Esophagus squamous epithelium (tissue), 5 donors: ENCODE measurements around the gene TARS1. TPM values are rescaled to one million over a fixed set of nuclear protein-coding genes. Genes with fewer than 3 reads are reported as not detected.

Experiments
- DNase-seq: peaks from one replicate; lab custom pipeline; 2025; lab: John Stamatoyannopoulos, UW
- H3K27ac ChIP-seq, 4 donors: fragments of 200-600 bp; sonication (generic); one replicate each; pipeline ENCODE4 v1.5.1; 2016 to 2019; ENCODE audit warnings: mild to moderate bottlenecking in 1 of 4
- H3K27me3 ChIP-seq, 4 donors: fragments of 200-600 bp; sonication (generic); 1 replicate in 3 of 4; 2 replicates in 1 of 4; pipeline versions ENCODE4 v1.5.1 to v1.6.0; 2017 to 2021; ENCODE audit warnings: antibody characterized with exemption in 1 of 4
- H3K36me3 ChIP-seq, 3 donors: fragments of 200-600 bp; sonication (generic); one replicate each; pipeline ENCODE4 v1.5.1; 2016 to 2019
- H3K4me1 ChIP-seq, 3 donors: fragments of 200-600 bp; sonication (generic); one replicate each; pipeline ENCODE4 v1.5.1; 2017 to 2019
- H3K4me3 ChIP-seq, 4 donors: fragments of 200-600 bp; sonication (generic); 1 replicate in 3 of 4; 2 replicates in 1 of 4; pipeline ENCODE4 v1.5.1; 2016 to 2019; ENCODE audit warnings: mild to moderate bottlenecking in 2 of 4, moderate library complexity in 1 of 4
- H3K9me3 ChIP-seq, 3 donors: fragments of 200-600 bp; sonication (generic); one replicate each; pipeline ENCODE4 v1.5.1; 2016 to 2019
- POLR2A ChIP-seq, 4 donors: fragments of 450-650 bp; IDR thresholded peaks; one replicate each; pipeline ENCODE4 v1.6.1; 2017; ENCODE audit warnings: antibody characterized with exemption in 4 of 4, mild to moderate bottlenecking in 4 of 4, moderate library complexity in 3 of 4
- WGBS, 2 donors: methylation state at CpG; one replicate each; pipeline ENCODE4 v1.1.5; 2018; 5-methylcytosine and 5-hydroxymethylcytosine counted together
- intact Hi-C: fragments of 100-400 bp; cut with DNase I; formaldehyde crosslinking; loops from one replicate; pipeline ENCODE4 v1.15.0; 2022
- total RNA-seq, 4 donors: library from RNA; depleted of rRNA; stranded (reverse); fragments of >200 nt; gene quantifications; one replicate each; pipeline ENCODE4 v1.1.0, GENCODE V29; 2016
- TF ChIP-seq, protein P1 (sequence below), 6 experiments: fragments of 450-650 bp in 4 of 6; fragments of 200-600 bp in 2 of 6; sonication (generic) in 2 of 6; IDR thresholded peaks; one replicate each; pipeline ENCODE4 v1.5.1; 2016 to 2019; ENCODE audit warnings: antibody characterized with exemption in 6 of 6, mild to moderate bottlenecking in 4 of 6, moderate library complexity in 4 of 6
- donor health status: DM: yes; HTN: yes; CAD: no.

The TARS1 gene
- total RNA-seq, 4 donors from 2014 or later = 66.6 to 192 (median 98.4) TPM

DNA sequence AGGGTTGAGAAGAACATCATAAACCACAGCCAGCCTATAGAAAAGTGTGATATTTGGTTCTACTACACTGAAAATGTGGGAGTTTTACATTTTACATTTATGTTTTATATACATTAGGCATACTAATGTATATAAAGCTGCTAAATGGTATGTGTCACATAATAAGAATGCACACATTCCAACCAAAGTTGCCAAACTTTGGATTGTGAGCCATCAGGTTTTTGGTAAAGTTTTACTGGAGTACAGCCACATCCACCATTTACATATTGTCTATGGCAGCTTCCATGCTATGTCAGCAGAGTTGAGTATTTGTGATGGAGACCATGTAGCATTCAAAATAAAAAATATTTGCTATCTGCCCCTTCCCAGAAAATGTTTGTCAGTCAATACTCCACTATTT is 23.1 kb upstream of the TARS1 start:
- Histone ChIP-seq H3K9me3 (no peaks in the 10 kb centered on the region), H3K27ac (no peak overlapping the region), H3K4me1 (no peaks in the 10 kb centered on the region), H3K4me3 (no peak overlapping the region), H3K27me3 (no peaks in the 10 kb centered on the region), H3K36me3 (no peaks in the 10 kb centered on the region)
- no peak for TF ChIP-seq POLR2A (IDR thresholded peaks at IDR 0.05)
- TF ChIP-seq, protein P1, sequence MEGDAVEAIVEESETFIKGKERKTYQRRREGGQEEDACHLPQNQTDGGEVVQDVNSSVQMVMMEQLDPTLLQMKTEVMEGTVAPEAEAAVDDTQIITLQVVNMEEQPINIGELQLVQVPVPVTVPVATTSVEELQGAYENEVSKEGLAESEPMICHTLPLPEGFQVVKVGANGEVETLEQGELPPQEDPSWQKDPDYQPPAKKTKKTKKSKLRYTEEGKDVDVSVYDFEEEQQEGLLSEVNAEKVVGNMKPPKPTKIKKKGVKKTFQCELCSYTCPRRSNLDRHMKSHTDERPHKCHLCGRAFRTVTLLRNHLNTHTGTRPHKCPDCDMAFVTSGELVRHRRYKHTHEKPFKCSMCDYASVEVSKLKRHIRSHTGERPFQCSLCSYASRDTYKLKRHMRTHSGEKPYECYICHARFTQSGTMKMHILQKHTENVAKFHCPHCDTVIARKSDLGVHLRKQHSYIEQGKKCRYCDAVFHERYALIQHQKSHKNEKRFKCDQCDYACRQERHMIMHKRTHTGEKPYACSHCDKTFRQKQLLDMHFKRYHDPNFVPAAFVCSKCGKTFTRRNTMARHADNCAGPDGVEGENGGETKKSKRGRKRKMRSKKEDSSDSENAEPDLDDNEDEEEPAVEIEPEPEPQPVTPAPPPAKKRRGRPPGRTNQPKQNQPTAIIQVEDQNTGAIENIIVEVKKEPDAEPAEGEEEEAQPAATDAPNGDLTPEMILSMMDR (IDR thresholded peaks at IDR 0.05) = no peak
- intact Hi-C loops = no loop called here
- DNase-seq = no peak

DNA sequence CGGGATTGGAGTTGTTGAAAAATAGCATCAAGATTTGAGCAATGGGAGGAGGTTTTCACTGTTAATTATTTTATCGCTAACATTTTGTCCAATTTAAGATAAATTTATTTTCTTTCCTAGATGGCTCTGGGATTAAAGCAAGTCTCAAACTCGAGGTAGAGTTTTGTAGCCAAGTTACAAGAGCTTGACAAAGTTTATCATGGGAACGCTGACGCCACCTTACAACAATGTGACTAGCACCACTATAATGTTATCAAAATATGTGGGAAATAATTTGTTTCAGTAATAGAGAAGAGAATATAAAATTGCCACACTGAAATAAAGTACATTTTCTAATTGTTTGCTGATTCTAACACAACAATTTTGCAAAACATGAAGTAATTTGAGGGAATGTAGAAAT is 19.8 kb upstream of the TARS1 start:
- intact Hi-C loops = no loop called here
- no peak overlapping the region for H3K27ac ChIP-seq
- H3K9me3 ChIP-seq = no peaks in the 10 kb centered on the region
- 73 to 85% methylated on average over 5 of the region's 5 CpGs for WGBS, 2 donors
- H3K4me1 ChIP-seq = no peaks in the 10 kb centered on the region
- DNase-seq = no peak
- no peak for TF ChIP-seq POLR2A (IDR thresholded peaks at IDR 0.05)
- TF ChIP-seq, protein P1 (IDR thresholded peaks at IDR 0.05) = no peak
- no peaks in the 10 kb centered on the region for H3K36me3 ChIP-seq
- no peak overlapping the region for H3K4me3 ChIP-seq
- H3K27me3 ChIP-seq = no peaks in the 10 kb centered on the region

DNA sequence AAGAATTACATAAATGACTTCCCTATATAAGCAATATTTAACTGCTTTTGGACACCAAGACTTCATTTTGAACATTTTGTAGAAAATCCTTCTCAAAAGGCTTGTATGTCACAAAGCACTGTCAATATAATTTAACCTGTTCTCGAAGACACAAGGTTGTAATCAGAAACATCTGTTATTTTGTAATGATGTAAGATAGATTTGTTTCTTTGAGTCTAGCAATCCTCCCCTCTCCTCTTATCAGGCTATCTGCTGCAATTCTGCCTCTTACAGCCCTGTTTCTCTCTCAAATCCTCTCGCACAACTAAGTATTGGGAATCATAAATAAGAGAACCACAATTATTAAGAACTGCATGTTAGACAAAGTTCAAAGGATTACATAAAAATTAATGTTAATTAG is 18.6 kb upstream of the TARS1 start:
- DNase-seq = no peak
- intact Hi-C loops = no loop called here
- 72 to 74% methylated on average over 2 of the region's 2 CpGs for WGBS, 2 donors

GRCh38 chr5:33423018-33423630 is 17.6 kb upstream of the TARS1 start:
- intact Hi-C loops = no loop called here
- TF ChIP-seq, protein P1 (IDR thresholded peaks at IDR 0.05) = peak in 4 of 6 experiments; percentile 31 to 61 (median 38)
- TF ChIP-seq POLR2A (IDR thresholded peaks at IDR 0.05) = no peak

More for the DNA sequence above, 18.6 kb upstream of the TARS1 start:
- H3K27ac ChIP-seq = no peak overlapping the region
- TF ChIP-seq POLR2A (IDR thresholded peaks at IDR 0.05) = no peak
- TF ChIP-seq, protein P1 (IDR thresholded peaks at IDR 0.05) = no peak
- H3K27me3 ChIP-seq = no peaks in the 10 kb centered on the region
- H3K4me1 ChIP-seq = no peaks in the 10 kb centered on the region
- no peaks in the 10 kb centered on the region for H3K9me3 ChIP-seq
- no peaks in the 10 kb centered on the region for H3K36me3 ChIP-seq
- H3K4me3 ChIP-seq = no peak overlapping the region

DNA sequence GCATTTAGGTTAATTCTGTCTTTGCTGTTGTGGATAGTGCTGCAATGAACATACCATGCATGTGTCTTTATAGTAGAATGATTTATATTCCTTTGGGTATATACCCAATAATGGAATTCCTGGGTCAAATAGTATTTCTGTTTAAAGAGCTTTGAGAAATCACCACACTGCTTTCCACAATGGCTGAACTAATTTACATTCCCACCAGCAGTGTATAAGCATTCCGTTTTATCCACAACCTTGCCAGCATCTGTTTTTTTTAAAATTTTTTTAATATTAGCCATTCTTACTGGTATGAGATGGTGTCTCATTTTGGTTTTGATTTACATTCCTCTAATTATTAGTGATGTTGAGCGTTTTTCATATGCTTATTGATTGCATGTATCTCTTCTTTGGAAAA is 15.5 kb upstream of the TARS1 start:
- H3K27ac ChIP-seq = no peak overlapping the region
- intact Hi-C loops = no loop called here
- 63 to 83% methylated on average over 2 of the region's 2 CpGs for WGBS, 2 donors
- no peaks in the 10 kb centered on the region for H3K9me3 ChIP-seq
- H3K36me3 ChIP-seq = no peaks in the 10 kb centered on the region
- no peaks in the 10 kb centered on the region for H3K4me1 ChIP-seq
- H3K27me3 ChIP-seq = peaks cover 0 to 8% (median 0%) of the 10 kb centered on the region in 4 donors
- TF ChIP-seq, protein P1 (IDR thresholded peaks at IDR 0.05) = no peak
- TF ChIP-seq POLR2A (IDR thresholded peaks at IDR 0.05) = no peak
- no peak for DNase-seq
- H3K4me3 ChIP-seq = no peak overlapping the region

More at GRCh38 chr5:33423018-33423630, 17.6 kb upstream of the TARS1 start:
- no peak overlapping the region for H3K27ac ChIP-seq
- no peaks in the 10 kb centered on the region for H3K9me3 ChIP-seq
- no peaks in the 10 kb centered on the region for H3K4me1 ChIP-seq
- DNase-seq = no peak
- 0 to 10% methylated on average over 3 of the region's 3 CpGs for WGBS, 2 donors
- peaks cover 0 to 2% (median 0%) of the 10 kb centered on the region in 4 donors for H3K27me3 ChIP-seq
- no peaks in the 10 kb centered on the region for H3K36me3 ChIP-seq
- no peak overlapping the region for H3K4me3 ChIP-seq
